Stimulated activated CD4-positive, alpha-beta T cell treated with anti-CD3 and anti-CD28 coated beads, TNF-alpha, amount 100 ng/mL, for 24 hours (primary cell): ENCODE measurements around the gene NUDT4.

Source experiments
- DNase-seq, 3 experiments: peaks; one replicate each; pipeline ENCODE4 v3.0.0-alpha.2; 2020; ENCODE audit warnings: low read depth in 3 of 3

Gene NUDT4

DNA sequence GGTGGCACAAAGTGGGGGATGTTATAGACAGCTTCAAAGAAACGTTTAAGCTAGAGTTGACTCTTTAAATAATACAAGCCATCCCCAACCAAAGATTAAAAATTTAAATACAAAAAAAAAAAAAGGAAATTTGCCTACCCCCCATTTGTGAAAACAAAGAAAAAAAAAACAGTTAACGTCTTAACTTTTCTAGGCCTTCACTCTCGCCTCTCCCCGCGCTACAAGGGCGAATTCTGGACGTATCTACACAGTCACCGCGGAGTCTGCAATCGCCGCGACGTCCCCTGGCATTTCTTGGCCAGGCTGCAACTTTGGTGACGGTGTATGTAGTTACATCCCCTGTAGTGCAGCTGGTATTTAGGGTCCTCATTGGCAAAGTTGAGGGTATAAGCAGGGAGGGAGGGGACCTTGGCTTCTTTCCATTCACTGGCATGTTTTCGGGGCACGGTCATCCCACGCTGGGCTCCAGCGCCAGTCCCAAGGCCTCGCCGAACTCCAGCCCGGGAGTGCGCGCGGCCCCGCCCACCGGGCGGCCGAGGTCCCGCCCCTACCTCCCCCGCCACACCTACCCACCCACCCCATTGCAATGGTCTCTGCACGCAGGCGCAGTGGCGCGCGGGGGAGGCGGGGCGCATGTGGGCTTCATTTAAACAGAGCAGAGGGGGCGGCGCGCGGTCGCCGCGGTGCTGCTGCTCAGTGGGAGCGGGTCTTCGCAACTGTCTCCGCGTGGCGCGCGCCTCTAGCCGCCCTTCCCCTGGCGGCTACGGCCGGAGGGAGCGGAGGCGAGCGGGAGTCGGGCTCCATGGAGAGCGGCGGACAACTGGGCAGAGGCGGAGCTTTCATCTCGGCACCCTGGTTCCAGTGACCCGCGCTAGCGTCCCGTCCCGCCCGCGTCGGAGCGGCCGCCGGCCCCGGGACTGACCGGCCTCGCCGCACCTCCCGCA, at the start of gene NUDT4:
Gene NUDT4, plus strand, starts transcription at position 674 of the 944 bp plus-strand sequence. CDS start 398 bp downstream, outside the sequence.
- DNase-seq = peak; percentile 92 to 97 (median 95)

DNA sequence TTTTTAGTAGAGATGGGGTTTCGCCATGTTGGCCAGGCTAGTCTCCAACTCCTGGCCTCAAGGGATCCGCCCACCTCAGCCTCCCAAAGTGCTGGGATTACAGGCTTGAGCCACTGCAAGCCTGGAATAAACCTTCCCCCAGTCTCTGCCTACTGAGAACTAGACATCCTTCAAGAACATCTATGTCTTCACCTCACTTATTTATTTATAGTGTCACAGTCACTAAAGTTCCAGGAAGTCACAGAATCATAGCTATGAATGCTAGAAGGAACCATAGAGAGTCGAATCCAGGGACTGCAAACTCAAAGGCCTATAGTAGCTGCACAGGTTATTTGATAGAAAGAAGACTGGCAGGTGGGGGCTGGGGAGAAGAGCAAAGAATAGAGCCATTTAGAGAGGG, 44.7 kb upstream of the NUDT4 start:
- no peak for DNase-seq

DNA sequence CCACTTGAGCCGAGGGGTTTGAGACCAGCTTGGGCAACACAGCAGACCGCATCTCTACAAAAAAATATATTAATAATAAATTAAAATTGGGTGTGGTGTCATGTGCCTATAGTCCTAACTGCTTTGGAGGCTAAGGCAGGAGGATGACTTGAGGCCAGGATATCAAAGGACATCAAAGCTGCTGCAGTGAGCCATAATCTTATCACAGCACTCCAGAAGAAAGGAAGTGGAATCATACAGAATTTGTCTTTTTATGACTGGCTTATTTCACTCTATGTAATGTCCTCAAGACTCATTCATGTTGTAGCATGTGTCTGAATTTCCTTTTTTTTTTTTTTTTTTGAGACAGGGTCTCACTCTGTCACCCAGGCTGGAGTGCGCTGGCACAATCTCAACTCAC, 43.9 kb upstream of the NUDT4 start:
- DNase-seq = no peak

- DNase-seq = no peak
These were observed 42.0 kb upstream of the NUDT4 start for GRCh38 chr12:93335603-93336162.

DNA sequence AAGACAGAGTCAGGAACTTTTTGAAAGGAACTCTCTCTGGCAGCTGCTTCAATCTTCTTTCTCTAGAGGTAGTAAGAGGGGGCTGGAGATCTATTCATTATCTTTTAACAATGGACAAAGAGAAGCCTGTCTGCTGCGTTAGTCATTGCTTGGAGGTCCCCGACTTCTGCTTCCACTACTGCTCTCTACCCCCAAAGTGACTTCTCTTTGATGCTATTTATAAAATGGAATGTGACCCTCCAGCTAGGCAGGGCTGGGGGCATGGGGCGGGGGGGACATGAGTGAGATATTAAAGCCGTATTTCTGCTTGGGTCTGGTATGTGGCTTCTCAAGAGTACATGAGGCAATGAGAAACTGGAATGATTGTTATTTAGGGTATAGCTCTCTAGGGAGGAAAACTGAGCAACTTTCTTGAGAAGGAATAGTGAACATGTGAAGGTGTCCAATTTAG, 41.4 kb upstream of the NUDT4 start:
- DNase-seq = no peak

DNA sequence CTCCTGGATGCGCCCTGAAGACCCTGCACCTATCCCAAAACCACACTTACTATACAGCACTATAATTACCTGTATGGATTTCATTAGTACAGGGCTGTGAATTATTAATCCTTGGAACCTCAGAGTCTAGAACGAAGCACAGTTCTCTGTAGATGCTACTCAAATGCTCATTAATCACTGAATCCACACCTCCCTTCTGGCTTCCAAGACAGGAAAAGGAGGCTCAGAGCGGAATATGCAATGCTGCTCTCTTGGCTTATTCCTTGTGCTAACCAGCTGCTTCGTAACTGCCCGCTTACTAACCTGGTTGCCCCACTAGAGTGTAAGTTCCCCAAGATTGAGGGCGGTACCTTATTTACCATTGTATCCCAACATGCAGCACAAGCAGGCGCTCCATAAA, 39.1 kb upstream of the NUDT4 start:
- DNase-seq = no peak

DNA sequence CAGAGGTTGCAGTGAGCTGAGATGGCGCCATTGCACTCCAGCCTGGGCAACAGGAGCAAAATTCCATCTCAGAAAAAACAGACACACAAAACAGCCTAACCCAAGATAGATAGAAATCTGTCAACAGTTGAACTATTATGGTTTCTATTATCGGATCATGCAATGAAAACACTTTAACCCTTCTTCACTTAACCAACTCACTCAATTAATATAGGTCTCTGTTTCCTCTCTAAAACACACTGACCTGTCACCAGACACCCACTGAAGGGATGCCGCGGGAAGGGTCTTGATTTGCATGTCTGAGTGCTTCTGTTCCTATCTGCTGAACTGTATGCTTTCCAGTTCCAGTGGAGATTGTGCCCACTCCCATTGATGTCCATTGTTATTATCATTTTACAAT, 38.0 kb upstream of the NUDT4 start:
- no peak for DNase-seq

- no peak for DNase-seq
These were observed 36.2 kb upstream of the NUDT4 start for GRCh38 chr12:93341409-93342049.

- no peak for DNase-seq
These were observed 30.5 kb upstream of the NUDT4 start for GRCh38 chr12:93347054-93347785.

DNA sequence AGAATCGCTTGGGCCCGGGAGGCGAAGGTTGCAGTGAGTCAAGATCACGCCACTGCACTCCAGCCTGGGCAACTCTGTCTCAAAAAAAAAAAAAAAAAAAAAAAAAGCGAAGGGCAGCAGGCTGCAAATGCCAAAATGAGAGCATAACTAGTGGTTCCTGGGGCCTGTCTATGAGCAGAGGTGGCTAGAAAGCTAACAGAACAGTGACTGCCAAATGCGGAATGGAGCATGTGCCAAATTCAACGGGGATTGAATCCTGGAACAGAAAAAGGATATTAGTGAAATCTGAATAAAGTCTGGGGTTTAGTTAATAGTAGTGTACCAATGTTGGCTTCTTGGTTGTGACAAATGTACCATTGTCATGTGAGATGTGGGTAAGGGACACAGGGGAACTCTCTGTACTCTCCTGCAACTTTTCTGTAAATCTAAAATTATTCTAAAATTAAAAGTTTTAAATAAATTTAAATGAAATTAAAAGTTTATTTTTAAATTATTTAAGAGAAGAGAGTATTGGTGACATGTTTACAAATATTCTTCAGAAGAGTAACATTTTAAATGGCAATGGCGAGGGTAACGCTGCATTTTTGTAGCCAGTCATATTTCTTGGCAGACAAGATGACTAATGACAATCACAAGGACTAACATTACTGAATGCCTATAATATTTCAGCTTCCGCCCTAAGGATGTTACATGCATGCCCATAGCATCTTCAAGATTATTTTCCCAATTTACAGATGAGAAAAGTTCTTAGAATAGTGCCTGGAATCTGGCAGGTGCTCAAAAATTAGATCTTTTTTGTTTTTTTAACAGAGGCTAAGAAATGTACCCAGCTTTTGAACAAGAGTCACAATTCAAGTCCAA, 28.9 kb upstream of the NUDT4 start:
- DNase-seq = no peak

DNA sequence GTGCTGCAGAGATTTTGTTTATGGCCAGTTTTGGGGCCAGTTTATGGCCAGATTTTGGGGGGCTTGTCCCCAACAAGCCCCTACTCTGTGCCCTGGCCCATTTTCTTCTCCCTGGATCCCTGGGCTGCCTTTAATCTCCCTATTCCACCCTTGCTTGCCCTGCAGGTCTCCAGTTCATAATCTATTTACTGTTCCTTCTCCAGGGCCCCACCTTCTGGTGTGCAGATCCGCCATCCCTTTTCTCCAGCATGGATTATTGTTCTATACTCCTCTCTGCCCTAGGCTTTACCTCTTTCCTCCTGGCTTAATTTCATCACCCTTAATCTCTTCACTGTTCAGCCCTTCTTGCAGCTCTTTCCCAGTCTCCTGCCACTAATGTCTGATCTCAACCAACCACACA, 26.0 kb upstream of the NUDT4 start:
- no peak for DNase-seq

DNA sequence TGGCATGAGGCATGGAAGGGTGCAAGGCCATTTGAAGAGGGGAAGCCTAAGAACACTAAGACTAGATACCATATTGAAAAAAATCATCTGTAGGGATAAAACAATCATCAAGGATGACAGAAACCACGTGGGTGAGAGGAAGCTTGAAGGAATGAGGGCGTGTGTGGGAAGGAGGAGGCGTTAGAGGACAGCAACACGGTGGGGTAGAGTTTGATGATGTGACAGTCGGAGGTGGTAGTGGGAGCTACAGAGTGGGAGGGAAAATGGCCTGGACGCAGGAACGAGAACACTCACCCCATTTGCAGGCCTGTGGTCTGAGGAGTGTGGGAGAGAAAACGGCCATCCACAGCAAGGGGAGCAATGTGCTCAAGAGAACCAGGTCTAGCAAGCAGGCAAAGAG, 25.4 kb upstream of the NUDT4 start:
- DNase-seq = no peak

GRCh38 chr12:93356214-93356613, 21.5 kb upstream of the NUDT4 start:
- no peak for DNase-seq

DNA sequence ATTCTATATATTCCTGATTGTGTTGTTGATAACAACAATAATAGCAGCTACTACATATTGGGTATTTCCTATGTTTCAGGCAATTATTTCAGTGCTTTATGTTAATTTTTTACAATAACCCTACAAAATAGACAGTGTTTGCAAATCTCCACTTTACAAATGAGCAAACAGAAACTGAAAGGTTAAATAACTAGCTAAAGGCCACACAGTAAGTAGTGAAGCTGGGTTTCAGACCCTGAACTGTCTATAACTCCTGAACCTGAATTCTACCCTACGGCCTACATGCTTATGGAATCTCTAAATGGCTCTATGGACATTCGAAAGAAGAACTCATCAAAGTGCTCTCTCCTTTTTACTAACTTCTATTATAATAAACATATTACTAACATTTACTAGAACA, 19.7 kb upstream of the NUDT4 start:
- DNase-seq = no peak

GRCh38 chr12:93358821-93359220, 18.9 kb upstream of the NUDT4 start:
- no peak for DNase-seq

DNA sequence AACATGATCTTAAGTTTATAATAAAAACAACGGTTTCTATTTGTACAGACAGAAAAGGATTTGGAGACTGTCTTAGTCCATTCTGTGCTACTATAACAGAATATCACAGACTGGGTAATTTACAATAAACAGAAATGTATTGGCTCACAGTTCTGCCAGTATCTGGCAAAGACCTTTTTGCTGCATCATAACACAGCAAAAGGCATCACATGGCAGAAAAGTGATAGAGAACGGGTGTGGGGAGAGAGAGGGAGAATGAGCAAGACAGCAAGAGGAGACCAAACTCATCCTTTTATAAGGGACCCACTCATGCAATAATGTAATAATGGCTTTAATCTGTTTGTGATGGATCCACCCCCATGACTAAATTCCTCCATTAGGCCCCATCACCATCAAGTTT, 17.0 kb upstream of the NUDT4 start:
- DNase-seq = no peak

GRCh38 chr12:93361151-93361919, 16.4 kb upstream of the NUDT4 start:
- no peak for DNase-seq

DNA sequence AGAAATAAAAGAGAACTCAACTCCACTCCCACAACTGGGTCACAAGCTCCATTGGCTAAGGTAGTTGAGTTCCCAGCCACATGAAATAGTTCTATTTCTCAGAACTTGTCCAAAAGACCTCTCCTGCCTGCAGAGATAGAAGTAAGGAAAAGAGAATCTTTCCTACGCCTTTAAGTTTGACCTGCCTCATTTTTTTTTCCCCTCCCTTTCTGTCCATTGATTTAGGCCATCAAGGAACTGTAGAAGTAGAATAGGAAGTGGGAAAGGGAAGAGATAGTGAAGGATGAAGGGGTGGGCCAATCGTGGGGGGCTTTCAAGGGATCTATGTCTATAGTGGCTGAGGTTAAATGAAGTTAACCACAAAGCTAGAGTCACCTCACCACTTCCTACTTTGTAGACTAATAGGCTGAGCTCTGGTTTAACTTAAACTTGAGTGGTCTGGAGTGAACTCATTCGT, 13.9 kb upstream of the NUDT4 start:
- DNase-seq = no peak

DNA sequence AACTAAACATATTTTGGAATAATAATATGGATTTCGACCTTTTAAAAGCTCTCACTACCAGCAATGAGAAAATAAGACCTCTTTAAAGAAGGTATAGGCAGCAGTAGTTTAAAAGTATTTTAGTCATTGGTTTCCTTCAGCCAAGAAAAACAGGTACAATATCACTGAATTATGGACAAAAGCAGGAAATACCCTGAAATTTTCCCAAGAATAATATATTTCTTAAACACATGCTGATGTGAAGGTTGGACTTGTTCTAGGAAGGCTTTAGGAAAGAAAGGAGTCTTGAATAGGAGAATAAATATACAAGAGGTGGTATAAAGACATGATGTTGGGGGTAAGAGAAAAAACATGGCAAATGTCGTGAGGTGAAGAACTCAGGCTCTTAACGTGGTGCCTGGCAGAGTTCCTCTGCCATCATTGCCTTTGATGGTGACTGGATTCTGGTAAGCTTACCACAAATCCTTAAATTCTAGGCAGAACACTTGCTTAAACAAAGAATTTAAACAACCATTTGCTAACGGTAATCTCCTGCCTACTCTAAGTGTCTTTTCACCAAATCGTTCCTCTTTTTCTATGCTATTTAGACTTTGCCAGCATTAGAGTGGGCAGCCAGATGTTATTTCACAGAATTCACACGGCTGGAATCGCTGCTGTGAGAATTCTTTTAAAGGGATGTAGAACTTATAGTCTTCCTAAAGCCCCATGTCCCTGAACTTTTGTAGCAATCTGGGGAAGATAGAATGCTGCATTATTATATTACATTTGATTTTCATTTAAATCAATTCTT, 11.9 kb upstream of the NUDT4 start:
- no peak for DNase-seq
